NCI-H2196 treated with DMSO at 0.1 percent for 48 hours (cell line): ENCODE results near the gene FRK.
"Not testable (repeated sequence)": the region's sequence is repeated elsewhere in the genome, so short reads cannot be mapped to it uniquely, and the experiment has no call there.

Experiments used
- DNase-seq: peaks from one replicate; lab custom pipeline; 2025; ENCODE audit not compliant: unreplicated experiment; lab: John Stamatoyannopoulos, UW

FRK gene

GRCh38 chr6:115894426-115894992 is 166.2 kb downstream of the FRK start:
- DNase-seq, result no peak

DNA sequence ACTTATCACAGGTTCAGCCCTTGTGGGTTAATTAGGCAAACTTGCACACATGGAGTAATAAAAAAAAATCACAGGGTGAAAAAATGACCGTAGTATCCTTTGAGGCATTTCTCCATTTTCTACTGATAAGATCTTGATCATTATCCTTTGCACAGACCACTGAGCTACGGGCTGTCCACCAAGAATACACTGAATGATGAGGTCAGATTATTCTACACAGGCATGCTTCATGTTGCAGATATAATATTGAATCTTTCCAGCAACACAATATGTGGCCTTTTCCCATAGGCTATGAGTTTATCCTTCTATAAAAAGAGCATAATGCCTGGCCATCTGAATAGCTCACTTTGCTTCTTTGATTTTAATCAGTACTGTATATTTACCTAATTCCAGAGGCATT is 168.9 kb downstream of the FRK start:
- DNase-seq, result no peak

DNA sequence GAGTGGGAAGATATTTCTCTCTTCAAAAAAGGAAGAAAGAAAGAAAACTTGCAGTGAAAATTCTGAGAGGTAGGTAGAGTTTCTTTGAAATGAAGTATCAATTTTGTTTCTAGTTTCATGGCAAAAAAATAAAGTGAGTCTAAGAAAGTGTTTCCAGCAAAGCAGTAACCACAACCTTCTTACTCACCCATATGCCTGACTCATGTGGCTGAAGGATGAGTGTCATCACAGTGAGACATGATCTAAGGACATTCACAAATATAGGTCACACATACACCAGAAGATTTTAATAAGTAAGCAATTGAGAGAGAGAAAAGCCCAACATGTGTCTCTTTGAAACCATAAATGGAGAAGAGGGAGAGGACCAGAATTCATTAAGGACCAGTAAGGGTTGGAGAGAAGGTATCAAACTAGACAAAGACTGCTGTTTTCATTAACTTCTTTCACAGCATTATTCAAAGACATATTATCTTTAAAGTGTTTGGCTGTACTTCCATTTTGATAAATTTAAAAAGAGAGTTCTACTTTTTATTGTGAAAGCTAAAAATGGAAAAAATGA is 169.5 kb downstream of the FRK start:
- DNase-seq, result no peak

GRCh38 chr6:115890238-115890637 is 170.5 kb downstream of the FRK start:
- no peak for DNase-seq

GRCh38 chr6:115888687-115889470 is 171.8 kb downstream of the FRK start:
- DNase-seq, result not testable (repeated sequence)

GRCh38 chr6:115887891-115888290 is 172.8 kb downstream of the FRK start:
- DNase-seq, result no peak

DNA sequence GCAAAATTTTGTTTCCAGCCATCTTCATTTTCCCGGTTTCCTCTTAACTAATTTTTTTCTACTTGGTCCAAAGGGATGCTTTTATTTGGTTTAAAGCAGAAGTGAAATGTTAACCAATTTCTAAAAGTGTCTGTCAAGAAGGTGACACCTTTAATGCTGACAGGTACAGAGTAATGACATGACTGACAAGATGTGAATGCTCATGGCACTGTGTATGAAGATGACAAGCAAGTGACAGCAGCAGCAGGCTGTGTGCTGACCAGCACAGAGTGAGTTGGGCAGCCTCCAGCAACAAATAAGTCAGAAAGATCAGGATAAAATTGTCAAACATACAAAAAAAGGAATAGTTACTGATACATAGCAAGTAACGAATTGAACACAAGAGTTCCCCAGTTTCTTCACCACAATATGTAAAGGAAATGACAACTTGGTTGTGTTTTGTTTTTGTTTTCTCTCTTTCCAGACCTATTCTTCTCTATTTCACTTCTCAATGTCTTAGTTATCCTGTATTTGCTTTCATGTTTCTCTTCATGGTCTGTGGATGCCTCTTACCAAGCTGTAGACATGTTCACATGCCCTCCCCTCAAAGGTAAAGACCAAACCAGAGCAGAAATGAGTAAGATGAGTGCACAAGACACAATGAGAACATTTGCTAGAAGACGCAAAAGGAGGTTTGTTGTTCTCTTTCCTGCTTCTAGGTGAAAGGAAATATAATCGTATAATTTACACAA is 174.9 kb downstream of the FRK start:
- no peak for DNase-seq

- DNase-seq, result no peak
Observed at GRCh38 chr6:115882771-115883170, 177.9 kb downstream of the FRK start.

GRCh38 chr6:115882174-115882573 is 178.5 kb downstream of the FRK start:
- DNase-seq, result no peak
